Upper lobe of left lung (tissue), 4 donors: ENCODE results near the gene TACC2.

Experiments
- EP300 ChIP-seq, 4 donors: sonication (generic); formaldehyde crosslinking; IDR thresholded peaks; one replicate each; pipeline ENCODE4 v1.5.1; 2017; ENCODE audit warnings: antibody characterized with exemption in 4 of 4, control low read depth in 2 of 4
- POLR2A ChIP-seq, 4 donors: fragments of 450-650 bp; IDR thresholded peaks; one replicate each; pipeline ENCODE4 v1.5.1; 2016 to 2017; ENCODE audit warnings: antibody characterized with exemption in 4 of 4, mild to moderate bottlenecking in 2 of 4
- TF ChIP-seq, protein P1 (sequence below), 6 experiments: fragments of 450-650 bp in 4 of 6; fragments of 200-600 bp in 2 of 6; sonication (generic) in 2 of 6; IDR thresholded peaks; one replicate each; pipeline ENCODE4 v1.5.1; 2016 to 2019; ENCODE audit warnings: antibody characterized with exemption in 6 of 6

DNA sequence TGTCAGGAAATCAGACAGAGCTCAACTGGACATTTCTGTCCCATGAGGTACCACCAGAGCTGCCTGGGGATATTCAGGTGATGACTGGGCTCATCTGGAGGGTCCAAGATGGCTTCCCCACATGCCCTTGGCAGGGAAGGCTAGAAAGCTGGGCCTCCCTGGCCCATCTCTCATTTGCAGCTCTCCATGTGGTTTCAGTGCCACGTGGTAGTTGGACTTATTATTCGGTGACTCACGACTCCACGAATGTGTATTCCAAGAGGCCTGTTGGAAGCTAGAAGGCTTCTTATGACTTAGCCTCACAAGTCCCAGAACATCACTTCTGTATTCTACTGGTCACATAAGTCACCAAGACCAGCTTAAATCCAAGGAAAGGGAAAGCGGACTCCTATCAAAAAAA, 36.7 kb upstream of the TACC2 start:
- TF ChIP-seq, protein P1, sequence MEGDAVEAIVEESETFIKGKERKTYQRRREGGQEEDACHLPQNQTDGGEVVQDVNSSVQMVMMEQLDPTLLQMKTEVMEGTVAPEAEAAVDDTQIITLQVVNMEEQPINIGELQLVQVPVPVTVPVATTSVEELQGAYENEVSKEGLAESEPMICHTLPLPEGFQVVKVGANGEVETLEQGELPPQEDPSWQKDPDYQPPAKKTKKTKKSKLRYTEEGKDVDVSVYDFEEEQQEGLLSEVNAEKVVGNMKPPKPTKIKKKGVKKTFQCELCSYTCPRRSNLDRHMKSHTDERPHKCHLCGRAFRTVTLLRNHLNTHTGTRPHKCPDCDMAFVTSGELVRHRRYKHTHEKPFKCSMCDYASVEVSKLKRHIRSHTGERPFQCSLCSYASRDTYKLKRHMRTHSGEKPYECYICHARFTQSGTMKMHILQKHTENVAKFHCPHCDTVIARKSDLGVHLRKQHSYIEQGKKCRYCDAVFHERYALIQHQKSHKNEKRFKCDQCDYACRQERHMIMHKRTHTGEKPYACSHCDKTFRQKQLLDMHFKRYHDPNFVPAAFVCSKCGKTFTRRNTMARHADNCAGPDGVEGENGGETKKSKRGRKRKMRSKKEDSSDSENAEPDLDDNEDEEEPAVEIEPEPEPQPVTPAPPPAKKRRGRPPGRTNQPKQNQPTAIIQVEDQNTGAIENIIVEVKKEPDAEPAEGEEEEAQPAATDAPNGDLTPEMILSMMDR (IDR thresholded peaks at IDR 0.05): no peak
- TF ChIP-seq POLR2A (IDR thresholded peaks at IDR 0.05): no peak
- no peak for TF ChIP-seq EP300 (IDR thresholded peaks at IDR 0.05)
